ENCODE data around the gene RAP1GAP2. TPM values are rescaled to one million over a fixed set of nuclear protein-coding genes. Genes with fewer than 3 reads are reported as not detected.
A peak's percentile ranks its signal among the peaks of the same experiment; 100 is the strongest.

Gene RAP1GAP2
- polyA plus RNA-seq, 1 donor = 21.3 TPM

DNA sequence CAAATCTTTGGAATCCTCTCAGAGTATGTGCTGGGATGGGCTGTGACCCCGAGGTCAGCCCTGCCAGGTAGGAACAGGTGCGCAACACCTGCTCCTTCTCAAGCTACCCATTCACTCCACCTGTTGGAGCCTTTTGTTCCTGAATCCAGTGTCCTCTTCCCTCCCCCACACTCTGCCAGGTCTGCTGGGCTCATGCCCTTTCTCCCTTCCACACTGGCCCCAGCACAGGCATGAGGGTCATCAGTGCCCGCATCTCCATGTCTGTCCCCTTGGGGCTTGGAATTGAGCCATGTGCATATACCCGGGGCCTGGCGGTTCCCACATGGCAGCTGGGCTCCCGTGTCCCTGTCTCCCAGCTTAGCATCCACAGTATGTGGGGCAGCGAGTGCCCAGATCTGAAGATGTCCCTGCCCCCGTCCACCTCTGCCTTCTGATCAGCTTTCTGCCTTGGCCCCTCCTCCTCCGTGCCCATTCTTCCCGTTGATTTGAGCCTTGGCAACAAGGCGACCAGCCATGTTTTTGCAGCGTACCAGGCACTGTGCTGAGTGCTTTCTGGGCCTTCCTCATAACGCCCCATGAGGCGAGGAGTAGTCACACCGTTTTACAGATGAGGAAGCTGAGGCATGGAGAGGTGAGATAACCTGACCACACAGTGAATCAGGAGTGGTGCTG, 102.2 kb downstream of the RAP1GAP2 start:
- no peak for DNase-seq
- Histone ChIP-seq H3K4me3 (ENCODE audit: low read length) (no peak overlapping the region), H3K27me3 (ENCODE audit: control insufficient read depth, insufficient read depth, low read length) (no peaks in the 10 kb centered on the region), H3K36me3 (ENCODE audit: control insufficient read depth, insufficient read depth, low read length) (no peaks in the 10 kb centered on the region), H3K9me3 (ENCODE audit: control insufficient read depth, low read depth, low read length) (peaks cover 3% of the 10 kb centered on the region), H3K27ac (ENCODE audit: low read length) (no peak overlapping the region), H3K4me1 (ENCODE audit: control insufficient read depth, insufficient read depth, low read length) (peaks cover 54% of the 10 kb centered on the region)
- WGBS (ENCODE audit: insufficient coverage, low lambda C conversion rate) = 80% methylated on average over 1 of the region's 15 CpGs

DNA sequence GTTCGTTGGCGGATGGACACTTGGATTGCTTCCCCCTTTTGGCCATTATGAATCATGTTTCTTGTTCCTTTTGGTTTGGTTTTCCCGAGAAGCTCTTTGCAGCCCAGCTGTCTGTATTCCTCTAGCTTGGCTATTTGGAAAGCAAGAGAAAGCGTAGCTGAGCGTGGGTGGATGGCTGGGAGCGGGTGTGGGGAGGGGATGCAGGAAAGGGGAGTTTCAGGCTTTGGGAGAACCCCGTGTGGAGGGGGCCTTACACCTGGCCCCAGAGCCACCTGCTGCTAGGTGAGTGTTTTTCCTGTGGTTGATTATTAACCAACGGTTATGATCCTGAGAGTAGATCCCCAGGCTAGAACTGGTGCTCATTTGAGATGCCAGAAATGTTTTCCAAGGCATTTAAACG, 103.7 kb downstream of the RAP1GAP2 start:
- Histone ChIP-seq H3K27ac (ENCODE audit: low read length) (peak overlapping the region; percentile 67), H3K36me3 (ENCODE audit: control insufficient read depth, insufficient read depth, low read length) (no peaks in the 10 kb centered on the region), H3K4me1 (ENCODE audit: control insufficient read depth, insufficient read depth, low read length) (peaks cover 57% of the 10 kb centered on the region), H3K9me3 (ENCODE audit: control insufficient read depth, low read depth, low read length) (peaks cover 3% of the 10 kb centered on the region), H3K27me3 (ENCODE audit: control insufficient read depth, insufficient read depth, low read length) (no peaks in the 10 kb centered on the region), H3K4me3 (ENCODE audit: low read length) (peak overlapping the region; percentile 14)
- DNase-seq = peak; percentile 55 to 82
- WGBS (ENCODE audit: insufficient coverage, low lambda C conversion rate) = 20% methylated on average over 2 of the region's 9 CpGs

DNA sequence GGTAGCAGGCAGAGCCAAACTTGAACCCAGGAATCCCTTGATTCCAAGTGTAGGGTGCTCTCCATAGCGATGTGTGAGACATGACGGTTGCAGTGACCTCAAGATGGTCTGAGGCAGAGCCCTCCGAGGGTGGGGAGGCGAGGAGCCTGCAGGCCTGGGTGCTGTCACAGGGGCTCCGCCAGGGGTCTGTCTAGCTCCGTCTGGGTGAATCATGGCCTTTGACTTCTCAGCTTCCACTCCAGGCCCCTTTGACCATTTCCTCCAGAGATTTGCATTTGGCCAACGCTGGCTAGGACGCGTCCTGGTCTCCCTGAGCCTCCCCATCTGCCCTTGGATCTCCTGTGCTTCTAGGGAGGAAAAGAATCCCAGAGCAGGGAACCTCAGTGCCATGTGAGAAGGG, 104.6 kb downstream of the RAP1GAP2 start:
- no CpG with 5 or more reads among the region's 9 CpGs for WGBS (ENCODE audit: insufficient coverage, low lambda C conversion rate)
- Histone ChIP-seq H3K36me3 (ENCODE audit: control insufficient read depth, insufficient read depth, low read length) (peaks cover 3% of the 10 kb centered on the region), H3K9me3 (ENCODE audit: control insufficient read depth, low read depth, low read length) (peaks cover 3% of the 10 kb centered on the region), H3K27me3 (ENCODE audit: control insufficient read depth, insufficient read depth, low read length) (no peaks in the 10 kb centered on the region), H3K27ac (ENCODE audit: low read length) (peak overlapping the region; percentile 56), H3K4me3 (ENCODE audit: low read length) (no peak overlapping the region), H3K4me1 (ENCODE audit: control insufficient read depth, insufficient read depth, low read length) (peaks cover 52% of the 10 kb centered on the region)
- DNase-seq = no peak

DNA sequence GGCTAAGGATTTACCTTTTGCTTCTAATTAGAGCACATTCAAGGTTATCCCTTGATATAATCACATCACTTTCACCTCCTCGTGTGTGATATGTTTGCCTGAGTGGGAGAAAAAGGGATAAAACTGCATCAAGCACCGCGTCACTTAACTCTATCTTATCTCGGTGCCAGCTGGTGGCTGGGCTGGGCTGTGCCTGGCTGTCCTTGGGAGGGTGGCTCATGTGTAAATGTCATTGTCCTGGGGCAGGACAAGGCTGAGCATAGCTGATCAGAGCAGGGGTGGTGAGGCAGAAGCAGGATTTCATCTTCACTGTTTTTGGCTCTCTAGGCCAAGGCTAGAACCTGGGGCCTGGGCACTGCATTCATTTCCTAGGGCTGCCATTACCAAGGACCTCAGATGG, 105.3 kb downstream of the RAP1GAP2 start:
- Histone ChIP-seq H3K36me3 (ENCODE audit: control insufficient read depth, insufficient read depth, low read length) (peaks cover 3% of the 10 kb centered on the region), H3K4me1 (ENCODE audit: control insufficient read depth, insufficient read depth, low read length) (peaks cover 52% of the 10 kb centered on the region), H3K9me3 (ENCODE audit: control insufficient read depth, low read depth, low read length) (peaks cover 3% of the 10 kb centered on the region), H3K27me3 (ENCODE audit: control insufficient read depth, insufficient read depth, low read length) (no peaks in the 10 kb centered on the region), H3K27ac (ENCODE audit: low read length) (peak overlapping the region; percentile 56), H3K4me3 (ENCODE audit: low read length) (no peak overlapping the region)
- no CpG with 5 or more reads among the region's 4 CpGs for WGBS (ENCODE audit: insufficient coverage, low lambda C conversion rate)
- peak in 1 of 2 donors; percentile 47 for DNase-seq

DNA sequence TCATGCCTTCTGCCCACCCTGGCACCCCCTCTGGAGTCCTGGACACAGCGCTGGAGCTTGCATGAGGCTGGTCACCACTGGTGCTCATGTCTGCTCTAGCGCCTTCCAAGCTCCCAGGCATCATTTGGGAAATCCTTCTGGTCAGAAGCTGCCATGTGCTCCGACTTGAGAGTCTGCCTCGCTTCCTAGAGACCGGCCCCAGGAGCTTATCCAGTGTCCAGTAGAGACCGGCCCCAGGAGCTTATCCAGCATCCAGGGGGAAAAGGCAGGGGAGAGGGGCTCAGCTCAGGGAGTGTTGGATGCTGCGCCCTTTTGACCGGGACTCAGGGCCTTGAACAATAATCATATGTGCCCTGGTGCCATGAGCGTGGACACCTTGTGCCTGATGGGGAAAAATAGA, 106.3 kb downstream of the RAP1GAP2 start:
- Histone ChIP-seq H3K9me3 (ENCODE audit: control insufficient read depth, low read depth, low read length) (peaks cover 3% of the 10 kb centered on the region), H3K27ac (ENCODE audit: low read length) (peak overlapping the region; percentile 44), H3K4me3 (ENCODE audit: low read length) (no peak overlapping the region), H3K36me3 (ENCODE audit: control insufficient read depth, insufficient read depth, low read length) (peaks cover 5% of the 10 kb centered on the region), H3K4me1 (ENCODE audit: control insufficient read depth, insufficient read depth, low read length) (peaks cover 50% of the 10 kb centered on the region), H3K27me3 (ENCODE audit: control insufficient read depth, insufficient read depth, low read length) (no peaks in the 10 kb centered on the region)
- no CpG with 5 or more reads among the region's 9 CpGs for WGBS (ENCODE audit: insufficient coverage, low lambda C conversion rate)
- no peak for DNase-seq

DNA sequence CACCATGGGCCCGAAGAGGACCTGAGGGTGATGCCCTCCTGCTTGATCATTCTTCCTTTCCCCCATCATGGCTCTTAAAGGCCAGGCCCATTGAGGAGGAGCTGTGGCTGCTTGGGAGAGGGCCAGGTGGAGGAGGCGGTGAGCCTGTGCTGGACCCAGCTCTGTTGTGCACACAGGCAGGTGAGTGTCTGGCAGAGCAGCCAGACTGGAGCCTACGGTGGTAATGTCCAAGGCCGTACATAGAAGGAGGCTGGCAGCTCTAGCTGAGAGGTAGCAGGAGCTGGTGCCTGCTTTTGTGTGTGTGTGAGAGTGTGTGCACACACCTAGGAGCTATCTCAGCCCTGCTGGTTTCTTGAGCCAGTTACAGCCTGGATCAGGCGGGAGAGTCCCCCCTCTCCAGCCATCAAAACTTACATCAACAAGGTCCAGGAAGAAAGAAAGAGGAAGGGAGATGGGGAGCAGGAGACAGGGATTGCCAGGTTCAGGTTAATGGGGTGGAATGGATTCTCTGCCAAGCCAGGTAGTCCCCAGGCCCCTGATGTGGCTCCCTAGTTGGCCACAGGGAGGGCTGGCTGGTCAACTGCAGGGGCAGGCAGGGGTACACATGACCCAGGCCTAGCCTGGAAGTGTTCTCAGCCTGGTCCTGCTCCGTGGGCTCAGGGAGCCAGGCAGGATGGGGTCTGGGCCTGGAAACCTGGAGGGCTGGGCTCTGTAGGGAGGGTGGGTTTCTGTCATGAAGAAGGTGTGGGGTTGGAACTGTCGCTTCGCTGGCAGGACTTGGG, 107.1 kb downstream of the RAP1GAP2 start:
- peaks cover 9% of the 10 kb centered on the region for H3K36me3 ChIP-seq (ENCODE audit: control insufficient read depth, insufficient read depth, low read length)
- H3K4me3 ChIP-seq (ENCODE audit: low read length) = no peak overlapping the region
- no CpG with 5 or more reads among the region's 8 CpGs for WGBS (ENCODE audit: insufficient coverage, low lambda C conversion rate)
- H3K9me3 ChIP-seq (ENCODE audit: control insufficient read depth, low read depth, low read length) = peaks cover 3% of the 10 kb centered on the region
- H3K27ac ChIP-seq (ENCODE audit: low read length) = peak overlapping the region; percentile 44
- DNase-seq = no peak
- H3K27me3 ChIP-seq (ENCODE audit: control insufficient read depth, insufficient read depth, low read length) = no peaks in the 10 kb centered on the region
- H3K4me1 ChIP-seq (ENCODE audit: control insufficient read depth, insufficient read depth, low read length) = peaks cover 45% of the 10 kb centered on the region

DNA sequence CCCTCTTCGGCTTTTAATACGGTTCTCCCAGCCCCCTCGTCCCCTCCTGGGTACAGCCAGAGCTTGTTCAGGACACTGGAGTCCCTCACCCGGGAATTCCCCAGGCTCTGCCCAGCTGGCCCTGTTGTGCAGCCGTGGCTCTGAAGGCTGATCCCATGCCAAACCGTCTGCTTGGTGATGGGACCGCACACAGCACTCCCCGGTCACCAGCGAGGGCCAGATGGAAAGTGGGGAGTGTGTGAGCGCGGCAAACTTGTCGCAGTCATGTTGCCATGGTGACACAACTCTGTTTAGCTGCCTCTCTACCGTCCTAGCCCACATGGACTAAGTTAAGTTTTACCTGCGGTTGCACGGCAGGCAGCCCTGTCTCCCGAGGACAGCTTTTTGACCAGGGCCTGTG, 107.9 kb downstream of the RAP1GAP2 start:
- peak; percentile 66 to 75 for DNase-seq
- peaks cover 9% of the 10 kb centered on the region for H3K36me3 ChIP-seq (ENCODE audit: control insufficient read depth, insufficient read depth, low read length)
- H3K27ac ChIP-seq (ENCODE audit: low read length) = peak overlapping the region; percentile 44
- no peaks in the 10 kb centered on the region for H3K27me3 ChIP-seq (ENCODE audit: control insufficient read depth, insufficient read depth, low read length)
- WGBS (ENCODE audit: insufficient coverage, low lambda C conversion rate) = no CpG with 5 or more reads among the region's 16 CpGs
- no peak overlapping the region for H3K4me3 ChIP-seq (ENCODE audit: low read length)
- H3K4me1 ChIP-seq (ENCODE audit: control insufficient read depth, insufficient read depth, low read length) = peaks cover 45% of the 10 kb centered on the region
- H3K9me3 ChIP-seq (ENCODE audit: control insufficient read depth, low read depth, low read length) = peaks cover 3% of the 10 kb centered on the region

DNA sequence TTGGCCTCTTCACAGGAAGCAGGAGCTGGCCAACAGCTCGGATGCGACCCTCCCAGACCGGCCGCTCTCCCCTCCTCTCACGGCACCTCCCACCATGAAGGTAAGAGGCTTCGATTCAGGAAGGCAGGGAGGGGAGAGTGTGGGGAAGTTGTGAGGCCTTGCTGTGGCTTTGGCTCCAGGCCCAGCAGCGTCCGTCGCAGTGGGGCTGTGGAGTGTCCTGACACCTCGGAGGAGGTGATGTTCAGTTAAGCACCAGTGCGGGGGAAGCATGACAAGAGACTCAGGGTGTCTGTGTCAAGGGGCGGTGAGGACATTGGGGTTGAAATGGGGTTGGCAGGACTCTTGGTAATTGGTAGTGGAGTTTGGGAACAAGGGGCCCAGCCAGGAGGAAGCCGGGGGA, 109.0 kb downstream of the RAP1GAP2 start:
- H3K4me3 ChIP-seq (ENCODE audit: low read length) = no peak overlapping the region
- WGBS (ENCODE audit: insufficient coverage, low lambda C conversion rate) = no CpG with 5 or more reads among the region's 13 CpGs
- no peak for DNase-seq
- H3K36me3 ChIP-seq (ENCODE audit: control insufficient read depth, insufficient read depth, low read length) = peaks cover 12% of the 10 kb centered on the region
- peaks cover 3% of the 10 kb centered on the region for H3K9me3 ChIP-seq (ENCODE audit: control insufficient read depth, low read depth, low read length)
- H3K4me1 ChIP-seq (ENCODE audit: control insufficient read depth, insufficient read depth, low read length) = peaks cover 39% of the 10 kb centered on the region
- no peak overlapping the region for H3K27ac ChIP-seq (ENCODE audit: low read length)
- H3K27me3 ChIP-seq (ENCODE audit: control insufficient read depth, insufficient read depth, low read length) = no peaks in the 10 kb centered on the region

DNA sequence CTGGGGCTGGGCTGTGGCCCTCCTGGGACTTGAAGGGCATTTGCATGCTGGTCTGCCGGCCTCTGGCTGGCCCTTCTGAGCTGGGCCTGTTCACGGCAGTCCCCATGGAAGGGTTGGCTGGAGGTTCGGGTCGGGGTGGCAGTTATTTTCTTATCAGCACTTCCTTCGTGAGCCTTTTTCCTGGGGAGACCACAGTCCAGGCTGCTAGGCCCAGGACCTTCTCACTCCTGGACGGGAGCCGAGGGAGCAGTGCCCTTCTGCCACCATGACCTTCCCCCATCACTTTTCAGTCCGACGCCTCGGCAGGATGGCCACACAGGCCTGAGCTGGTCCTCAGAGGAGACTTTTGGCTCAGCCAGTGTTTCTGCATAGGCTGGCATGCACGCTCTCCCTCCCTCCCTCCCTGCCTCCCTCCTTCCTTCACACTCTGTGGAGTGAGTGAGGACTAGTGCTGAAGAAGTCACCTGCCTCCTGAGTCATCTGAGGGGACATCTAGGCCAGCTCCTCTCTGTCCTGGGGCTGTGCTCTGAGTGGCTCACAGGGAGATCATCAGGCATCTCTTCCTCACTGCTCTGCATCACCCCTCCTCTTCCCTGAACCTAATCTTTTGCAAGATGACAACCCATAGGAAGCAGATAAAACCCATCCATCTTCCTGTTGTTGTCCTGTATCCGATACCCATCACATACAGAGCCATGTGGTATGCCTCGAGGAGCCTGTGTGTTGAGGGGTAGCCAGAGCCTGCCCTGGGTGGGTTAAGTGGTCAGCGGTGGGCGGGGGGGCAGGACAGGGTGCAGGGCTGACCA, 109.7 kb downstream of the RAP1GAP2 start:
- Histone ChIP-seq H3K27me3 (ENCODE audit: control insufficient read depth, insufficient read depth, low read length) (no peaks in the 10 kb centered on the region), H3K9me3 (ENCODE audit: control insufficient read depth, low read depth, low read length) (peaks cover 3% of the 10 kb centered on the region), H3K4me1 (ENCODE audit: control insufficient read depth, insufficient read depth, low read length) (peaks cover 34% of the 10 kb centered on the region), H3K36me3 (ENCODE audit: control insufficient read depth, insufficient read depth, low read length) (peaks cover 12% of the 10 kb centered on the region), H3K27ac (ENCODE audit: low read length) (no peak overlapping the region), H3K4me3 (ENCODE audit: low read length) (no peak overlapping the region)
- DNase-seq = no peak
- WGBS (ENCODE audit: insufficient coverage, low lambda C conversion rate) = no CpG with 5 or more reads among the region's 15 CpGs

DNA sequence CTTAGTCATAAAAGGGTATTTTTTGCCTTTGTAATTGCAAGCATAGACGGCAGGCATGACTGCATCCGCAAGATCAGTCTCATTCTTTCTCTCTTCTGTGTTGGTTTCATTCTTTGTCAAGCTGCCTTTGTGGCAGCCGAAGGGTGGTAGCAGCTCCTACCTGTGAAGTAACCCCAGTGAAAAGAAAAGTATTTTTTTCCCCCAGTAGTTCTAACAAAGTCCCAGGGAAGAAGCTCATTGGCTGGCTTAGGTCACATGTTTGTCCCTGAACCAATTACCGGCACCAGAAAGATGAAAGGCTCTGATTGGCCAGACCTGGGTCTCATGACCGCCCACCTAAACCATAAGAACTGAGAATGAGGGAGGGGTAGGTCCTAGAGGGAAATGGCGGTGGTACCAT, 110.7 kb downstream of the RAP1GAP2 start:
- no peak overlapping the region for H3K4me3 ChIP-seq (ENCODE audit: low read length)
- WGBS (ENCODE audit: insufficient coverage, low lambda C conversion rate) = no CpG with 5 or more reads among the region's 6 CpGs
- H3K36me3 ChIP-seq (ENCODE audit: control insufficient read depth, insufficient read depth, low read length) = peaks cover 12% of the 10 kb centered on the region
- H3K9me3 ChIP-seq (ENCODE audit: control insufficient read depth, low read depth, low read length) = peaks cover 2% of the 10 kb centered on the region
- H3K4me1 ChIP-seq (ENCODE audit: control insufficient read depth, insufficient read depth, low read length) = peaks cover 26% of the 10 kb centered on the region
- no peak for DNase-seq
- no peak overlapping the region for H3K27ac ChIP-seq (ENCODE audit: low read length)
- no peaks in the 10 kb centered on the region for H3K27me3 ChIP-seq (ENCODE audit: control insufficient read depth, insufficient read depth, low read length)

Measured in large intestine (tissue), 3 donors.